HEK293 (cell line): ENCODE results near the gene MAP3K7.

Experiments
- BCL11A ChIP-seq: fragments of 450-650 bp; formaldehyde crosslinking; IDR thresholded peaks from 2 replicates; pipeline ENCODE4 v1.5.1; 2016; ENCODE audit warnings: low read depth, missing biosample characterization, missing genetic modification characterization
- FEZF1 ChIP-seq: fragments of 450-650 bp; formaldehyde crosslinking; IDR thresholded peaks from 2 replicates; pipeline ENCODE4 v1.5.1; 2016; ENCODE audit warnings: missing biosample characterization, missing genetic modification characterization
- KLF1 ChIP-seq: fragments of 450-650 bp; formaldehyde crosslinking; IDR thresholded peaks from 2 replicates; pipeline ENCODE4 v1.5.1; 2016; ENCODE audit warnings: missing biosample characterization, missing genetic modification characterization
- KLF8 ChIP-seq: fragments of 450-650 bp; formaldehyde crosslinking; IDR thresholded peaks from 2 replicates; pipeline ENCODE4 v1.5.1; 2016; ENCODE audit warnings: missing biosample characterization, missing genetic modification characterization
- MZF1 ChIP-seq: fragments of 450-650 bp; formaldehyde crosslinking; IDR thresholded peaks from 2 replicates; pipeline ENCODE4 v1.5.1; 2017; ENCODE audit warnings: missing biosample characterization, missing genetic modification characterization, borderline replicate concordance
- OVOL3 ChIP-seq: fragments of 450-650 bp; formaldehyde crosslinking; IDR thresholded peaks from 2 replicates; pipeline ENCODE4 v1.5.1; 2016; ENCODE audit warnings: missing biosample characterization, missing genetic modification characterization
- ZFP3 ChIP-seq: fragments of 450-650 bp; formaldehyde crosslinking; IDR thresholded peaks from 2 replicates; pipeline ENCODE4 v1.5.1; 2016; ENCODE audit warnings: low read depth, missing biosample characterization, missing genetic modification characterization
- ZNF112 ChIP-seq: fragments of 450-650 bp; formaldehyde crosslinking; IDR thresholded peaks from 2 replicates; pipeline ENCODE4 v1.5.0; 2017; ENCODE audit warnings: missing biosample characterization, missing genetic modification characterization
- ZNF132 ChIP-seq: fragments of 450-650 bp; formaldehyde crosslinking; IDR thresholded peaks from 2 replicates; pipeline ENCODE4 v1.5.1; 2017; ENCODE audit warnings: missing biosample characterization, missing genetic modification characterization, borderline replicate concordance
- ZNF223 ChIP-seq: fragments of 450-650 bp; formaldehyde crosslinking; IDR thresholded peaks from 2 replicates; pipeline ENCODE4 v1.5.1; 2016; ENCODE audit warnings: missing biosample characterization, missing genetic modification characterization
- ZNF24 ChIP-seq: fragments of 450-650 bp; formaldehyde crosslinking; IDR thresholded peaks from 2 replicates; pipeline ENCODE4 v1.5.1; 2016; ENCODE audit warnings: missing biosample characterization, missing genetic modification characterization
- ZNF350 ChIP-seq: fragments of 450-650 bp; formaldehyde crosslinking; IDR thresholded peaks from 2 replicates; pipeline ENCODE4 v1.5.0; 2017; ENCODE audit warnings: missing biosample characterization, mild to moderate bottlenecking, missing genetic modification characterization
- ZNF514 ChIP-seq: fragments of 450-650 bp; formaldehyde crosslinking; IDR thresholded peaks from 2 replicates; pipeline ENCODE4 v1.5.1; 2016; ENCODE audit warnings: missing biosample characterization, missing genetic modification characterization
- ZNF544 ChIP-seq: fragments of 450-650 bp; formaldehyde crosslinking; IDR thresholded peaks from 2 replicates; pipeline ENCODE4 v1.5.0; 2017; ENCODE audit warnings: missing biosample characterization, missing genetic modification characterization
- ZNF548 ChIP-seq: fragments of 450-650 bp; formaldehyde crosslinking; IDR thresholded peaks from 2 replicates; pipeline ENCODE4 v1.5.1; 2016; ENCODE audit warnings: missing biosample characterization, missing genetic modification characterization
- ZNF561 ChIP-seq: fragments of 450-650 bp; IDR thresholded peaks from 2 replicates; pipeline ENCODE4 v1.5.1; 2018; ENCODE audit warnings: missing biosample characterization, missing genetic modification characterization, borderline replicate concordance
- ZNF623 ChIP-seq: fragments of 450-650 bp; formaldehyde crosslinking; IDR thresholded peaks from 2 replicates; pipeline ENCODE4 v1.5.1; 2016; ENCODE audit warnings: missing biosample characterization, missing genetic modification characterization
- ZNF677 ChIP-seq: fragments of 450-650 bp; IDR thresholded peaks from 2 replicates; pipeline ENCODE4 v1.5.0; 2018; ENCODE audit warnings: missing biosample characterization, mild to moderate bottlenecking, missing genetic modification characterization, moderate library complexity
- ZNF747 ChIP-seq: fragments of 450-650 bp; formaldehyde crosslinking; IDR thresholded peaks from 2 replicates; pipeline ENCODE4 v1.5.1; 2016; ENCODE audit warnings: missing biosample characterization, missing genetic modification characterization
- ZNF843 ChIP-seq: fragments of 450-650 bp; formaldehyde crosslinking; IDR thresholded peaks from 2 replicates; pipeline ENCODE4 v1.5.1; 2016; ENCODE audit warnings: missing biosample characterization, missing genetic modification characterization
- ZSCAN30 ChIP-seq: fragments of 450-650 bp; IDR thresholded peaks from 2 replicates; pipeline ENCODE4 v1.5.1; 2018; ENCODE audit warnings: missing biosample characterization, mild to moderate bottlenecking, missing genetic modification characterization, moderate library complexity
- TF ChIP-seq, protein P1 (sequence below): fragments of 450-650 bp; formaldehyde crosslinking; IDR thresholded peaks from 2 replicates; pipeline ENCODE4 v1.5.1; 2016; ENCODE audit warnings: missing biosample characterization, missing genetic modification characterization, borderline replicate concordance
- TF ChIP-seq, protein P2 (sequence below): fragments of 450-650 bp; formaldehyde crosslinking; IDR thresholded peaks from 2 replicates; pipeline ENCODE4 v1.5.1; 2016; ENCODE audit warnings: missing biosample characterization, missing genetic modification characterization
- TF ChIP-seq, protein P3 (sequence below): fragments of 450-650 bp; formaldehyde crosslinking; IDR thresholded peaks from 2 replicates; pipeline ENCODE4 v1.5.1; 2016; ENCODE audit warnings: missing biosample characterization, missing genetic modification characterization
- TF ChIP-seq, protein P4 (sequence below): fragments of 450-650 bp; formaldehyde crosslinking; IDR thresholded peaks from 2 replicates; pipeline ENCODE4 v1.5.1; 2017; ENCODE audit warnings: missing biosample characterization, missing genetic modification characterization
- TF ChIP-seq, protein P5 (sequence below): fragments of 450-650 bp; formaldehyde crosslinking; IDR thresholded peaks from 2 replicates; pipeline ENCODE4 v1.5.1; 2016; ENCODE audit warnings: missing biosample characterization, missing genetic modification characterization
- TF ChIP-seq, protein P6 (sequence below): fragments of 450-650 bp; IDR thresholded peaks from 2 replicates; pipeline ENCODE4 v1.5.1; 2018; ENCODE audit warnings: missing biosample characterization, missing genetic modification characterization
- TF ChIP-seq, protein P7 (sequence below): fragments of 450-650 bp; formaldehyde crosslinking; IDR thresholded peaks from 2 replicates; pipeline ENCODE4 v1.5.1; 2017; ENCODE audit warnings: missing biosample characterization, missing genetic modification characterization

MAP3K7 gene

DNA sequence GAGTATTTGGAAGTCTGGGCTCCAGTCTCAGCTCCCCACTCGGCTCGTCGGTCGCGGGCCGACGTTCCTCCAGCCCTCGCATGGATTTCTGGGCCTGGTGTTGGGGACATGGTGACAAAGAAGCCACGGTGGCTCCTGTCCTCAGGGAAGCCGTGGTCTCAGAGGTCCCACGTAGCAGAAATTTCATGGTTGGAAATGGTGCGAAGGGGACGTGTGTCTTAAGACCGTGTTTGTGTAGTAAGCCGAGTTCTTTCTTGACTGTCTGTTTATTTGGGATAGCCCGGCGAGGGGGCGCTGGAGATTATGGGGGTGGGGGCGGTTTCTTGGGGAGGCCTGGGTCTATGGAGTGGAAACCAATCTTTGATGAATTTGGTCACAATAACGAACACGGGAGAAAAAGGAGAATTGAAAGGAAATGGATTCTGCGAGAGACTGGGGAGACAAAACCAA, 23.5 kb upstream of the MAP3K7 start (continued):
- TF ChIP-seq, protein P1, sequence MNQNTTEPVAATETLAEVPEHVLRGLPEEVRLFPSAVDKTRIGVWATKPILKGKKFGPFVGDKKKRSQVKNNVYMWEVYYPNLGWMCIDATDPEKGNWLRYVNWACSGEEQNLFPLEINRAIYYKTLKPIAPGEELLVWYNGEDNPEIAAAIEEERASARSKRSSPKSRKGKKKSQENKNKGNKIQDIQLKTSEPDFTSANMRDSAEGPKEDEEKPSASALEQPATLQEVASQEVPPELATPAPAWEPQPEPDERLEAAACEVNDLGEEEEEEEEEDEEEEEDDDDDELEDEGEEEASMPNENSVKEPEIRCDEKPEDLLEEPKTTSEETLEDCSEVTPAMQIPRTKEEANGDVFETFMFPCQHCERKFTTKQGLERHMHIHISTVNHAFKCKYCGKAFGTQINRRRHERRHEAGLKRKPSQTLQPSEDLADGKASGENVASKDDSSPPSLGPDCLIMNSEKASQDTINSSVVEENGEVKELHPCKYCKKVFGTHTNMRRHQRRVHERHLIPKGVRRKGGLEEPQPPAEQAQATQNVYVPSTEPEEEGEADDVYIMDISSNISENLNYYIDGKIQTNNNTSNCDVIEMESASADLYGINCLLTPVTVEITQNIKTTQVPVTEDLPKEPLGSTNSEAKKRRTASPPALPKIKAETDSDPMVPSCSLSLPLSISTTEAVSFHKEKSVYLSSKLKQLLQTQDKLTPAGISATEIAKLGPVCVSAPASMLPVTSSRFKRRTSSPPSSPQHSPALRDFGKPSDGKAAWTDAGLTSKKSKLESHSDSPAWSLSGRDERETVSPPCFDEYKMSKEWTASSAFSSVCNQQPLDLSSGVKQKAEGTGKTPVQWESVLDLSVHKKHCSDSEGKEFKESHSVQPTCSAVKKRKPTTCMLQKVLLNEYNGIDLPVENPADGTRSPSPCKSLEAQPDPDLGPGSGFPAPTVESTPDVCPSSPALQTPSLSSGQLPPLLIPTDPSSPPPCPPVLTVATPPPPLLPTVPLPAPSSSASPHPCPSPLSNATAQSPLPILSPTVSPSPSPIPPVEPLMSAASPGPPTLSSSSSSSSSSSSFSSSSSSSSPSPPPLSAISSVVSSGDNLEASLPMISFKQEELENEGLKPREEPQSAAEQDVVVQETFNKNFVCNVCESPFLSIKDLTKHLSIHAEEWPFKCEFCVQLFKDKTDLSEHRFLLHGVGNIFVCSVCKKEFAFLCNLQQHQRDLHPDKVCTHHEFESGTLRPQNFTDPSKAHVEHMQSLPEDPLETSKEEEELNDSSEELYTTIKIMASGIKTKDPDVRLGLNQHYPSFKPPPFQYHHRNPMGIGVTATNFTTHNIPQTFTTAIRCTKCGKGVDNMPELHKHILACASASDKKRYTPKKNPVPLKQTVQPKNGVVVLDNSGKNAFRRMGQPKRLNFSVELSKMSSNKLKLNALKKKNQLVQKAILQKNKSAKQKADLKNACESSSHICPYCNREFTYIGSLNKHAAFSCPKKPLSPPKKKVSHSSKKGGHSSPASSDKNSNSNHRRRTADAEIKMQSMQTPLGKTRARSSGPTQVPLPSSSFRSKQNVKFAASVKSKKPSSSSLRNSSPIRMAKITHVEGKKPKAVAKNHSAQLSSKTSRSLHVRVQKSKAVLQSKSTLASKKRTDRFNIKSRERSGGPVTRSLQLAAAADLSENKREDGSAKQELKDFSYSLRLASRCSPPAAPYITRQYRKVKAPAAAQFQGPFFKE (tag by site-specific recombination) = no peak
- TF ChIP-seq ZNF112 (tag by site-specific recombination) (no peak), ZNF677 (no peak), ZNF132 (no peak), ZNF24 (tag by site-specific recombination) (no peak), ZNF747 (tag by site-specific recombination) (no peak), KLF1 (tag by site-specific recombination) (no peak), ZNF548 (tag by site-specific recombination) (no peak), ZFP3 (tag by site-specific recombination) (no peak), BCL11A (tag by site-specific recombination) (no peak), ZNF514 (tag by site-specific recombination) (no peak), ZNF561 (no peak), OVOL3 (no peak), KLF8 (tag by site-specific recombination) (no peak), ZNF843 (tag by site-specific recombination) (0 out of 2 replicates have a peak, but pooled peaks have one; percentile 16), ZNF623 (tag by site-specific recombination) (no peak), ZNF350 (tag by site-specific recombination) (no peak), ZNF223 (tag by site-specific recombination) (no peak), FEZF1 (tag by site-specific recombination) (no peak), MZF1 (tag by site-specific recombination) (no peak), ZNF544 (no peak), ZSCAN30 (peak; percentile 23; the same call in 1 of the 2 replicates)
- TF ChIP-seq, protein P2, sequence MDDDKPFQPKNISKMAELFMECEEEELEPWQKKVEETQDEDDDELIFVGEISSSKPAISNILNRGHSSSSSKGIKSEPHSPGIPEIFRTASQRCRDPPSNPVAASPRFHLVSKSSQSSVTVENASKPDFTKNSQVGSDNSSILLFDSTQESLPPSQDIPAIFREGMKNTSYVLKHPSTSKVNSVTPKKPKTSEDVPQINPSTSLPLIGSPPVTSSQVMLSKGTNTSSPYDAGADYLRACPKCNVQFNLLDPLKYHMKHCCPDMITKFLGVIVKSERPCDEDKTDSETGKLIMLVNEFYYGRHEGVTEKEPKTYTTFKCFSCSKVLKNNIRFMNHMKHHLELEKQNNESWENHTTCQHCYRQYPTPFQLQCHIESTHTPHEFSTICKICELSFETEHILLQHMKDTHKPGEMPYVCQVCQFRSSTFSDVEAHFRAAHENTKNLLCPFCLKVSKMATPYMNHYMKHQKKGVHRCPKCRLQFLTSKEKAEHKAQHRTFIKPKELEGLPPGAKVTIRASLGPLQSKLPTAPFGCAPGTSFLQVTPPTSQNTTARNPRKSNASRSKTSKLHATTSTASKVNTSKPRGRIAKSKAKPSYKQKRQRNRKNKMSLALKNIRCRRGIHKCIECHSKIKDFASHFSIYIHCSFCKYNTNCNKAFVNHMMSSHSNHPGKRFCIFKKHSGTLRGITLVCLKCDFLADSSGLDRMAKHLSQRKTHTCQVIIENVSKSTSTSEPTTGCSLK (tag by site-specific recombination) = no peak
- TF ChIP-seq, protein P3, sequence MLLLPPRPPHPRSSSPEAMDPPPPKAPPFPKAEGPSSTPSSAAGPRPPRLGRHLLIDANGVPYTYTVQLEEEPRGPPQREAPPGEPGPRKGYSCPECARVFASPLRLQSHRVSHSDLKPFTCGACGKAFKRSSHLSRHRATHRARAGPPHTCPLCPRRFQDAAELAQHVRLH (tag by site-specific recombination) = no peak
- TF ChIP-seq, protein P4, sequence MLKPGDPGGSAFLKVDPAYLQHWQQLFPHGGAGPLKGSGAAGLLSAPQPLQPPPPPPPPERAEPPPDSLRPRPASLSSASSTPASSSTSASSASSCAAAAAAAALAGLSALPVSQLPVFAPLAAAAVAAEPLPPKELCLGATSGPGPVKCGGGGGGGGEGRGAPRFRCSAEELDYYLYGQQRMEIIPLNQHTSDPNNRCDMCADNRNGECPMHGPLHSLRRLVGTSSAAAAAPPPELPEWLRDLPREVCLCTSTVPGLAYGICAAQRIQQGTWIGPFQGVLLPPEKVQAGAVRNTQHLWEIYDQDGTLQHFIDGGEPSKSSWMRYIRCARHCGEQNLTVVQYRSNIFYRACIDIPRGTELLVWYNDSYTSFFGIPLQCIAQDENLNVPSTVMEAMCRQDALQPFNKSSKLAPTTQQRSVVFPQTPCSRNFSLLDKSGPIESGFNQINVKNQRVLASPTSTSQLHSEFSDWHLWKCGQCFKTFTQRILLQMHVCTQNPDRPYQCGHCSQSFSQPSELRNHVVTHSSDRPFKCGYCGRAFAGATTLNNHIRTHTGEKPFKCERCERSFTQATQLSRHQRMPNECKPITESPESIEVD (tag by site-specific recombination) = no peak
- TF ChIP-seq, protein P5, sequence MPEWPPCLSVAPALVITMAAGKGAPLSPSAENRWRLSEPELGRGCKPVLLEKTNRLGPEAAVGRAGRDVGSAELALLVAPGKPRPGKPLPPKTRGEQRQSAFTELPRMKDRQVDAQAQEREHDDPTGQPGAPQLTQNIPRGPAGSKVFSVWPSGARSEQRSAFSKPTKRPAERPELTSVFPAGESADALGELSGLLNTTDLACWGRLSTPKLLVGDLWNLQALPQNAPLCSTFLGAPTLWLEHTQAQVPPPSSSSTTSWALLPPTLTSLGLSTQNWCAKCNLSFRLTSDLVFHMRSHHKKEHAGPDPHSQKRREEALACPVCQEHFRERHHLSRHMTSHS (tag by site-specific recombination) = no peak
- TF ChIP-seq, protein P6, sequence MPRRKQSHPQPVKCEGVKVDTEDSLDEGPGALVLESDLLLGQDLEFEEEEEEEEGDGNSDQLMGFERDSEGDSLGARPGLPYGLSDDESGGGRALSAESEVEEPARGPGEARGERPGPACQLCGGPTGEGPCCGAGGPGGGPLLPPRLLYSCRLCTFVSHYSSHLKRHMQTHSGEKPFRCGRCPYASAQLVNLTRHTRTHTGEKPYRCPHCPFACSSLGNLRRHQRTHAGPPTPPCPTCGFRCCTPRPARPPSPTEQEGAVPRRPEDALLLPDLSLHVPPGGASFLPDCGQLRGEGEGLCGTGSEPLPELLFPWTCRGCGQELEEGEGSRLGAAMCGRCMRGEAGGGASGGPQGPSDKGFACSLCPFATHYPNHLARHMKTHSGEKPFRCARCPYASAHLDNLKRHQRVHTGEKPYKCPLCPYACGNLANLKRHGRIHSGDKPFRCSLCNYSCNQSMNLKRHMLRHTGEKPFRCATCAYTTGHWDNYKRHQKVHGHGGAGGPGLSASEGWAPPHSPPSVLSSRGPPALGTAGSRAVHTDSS (tag by site-specific recombination) = no peak
- TF ChIP-seq, protein P7, sequence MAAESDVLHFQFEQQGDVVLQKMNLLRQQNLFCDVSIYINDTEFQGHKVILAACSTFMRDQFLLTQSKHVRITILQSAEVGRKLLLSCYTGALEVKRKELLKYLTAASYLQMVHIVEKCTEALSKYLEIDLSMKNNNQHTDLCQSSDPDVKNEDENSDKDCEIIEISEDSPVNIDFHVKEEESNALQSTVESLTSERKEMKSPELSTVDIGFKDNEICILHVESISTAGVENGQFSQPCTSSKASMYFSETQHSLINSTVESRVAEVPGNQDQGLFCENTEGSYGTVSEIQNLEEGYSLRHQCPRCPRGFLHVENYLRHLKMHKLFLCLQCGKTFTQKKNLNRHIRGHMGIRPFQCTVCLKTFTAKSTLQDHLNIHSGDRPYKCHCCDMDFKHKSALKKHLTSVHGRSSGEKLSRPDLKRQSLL (tag by site-specific recombination) = no peak
